Subcutaneous adipose tissue (tissue), 4 donors: ENCODE measurements around the gene PPIL1. TPM values are rescaled to one million over a fixed set of nuclear protein-coding genes. Genes with fewer than 3 reads are reported as not detected.

Experiments
- total RNA-seq, 4 donors: library from RNA; depleted of rRNA; stranded (reverse); fragments of >200 nt; gene quantifications; one replicate each; pipeline ENCODE4 v1.1.0, GENCODE V29; 2016
- TF ChIP-seq, protein P1 (sequence below): fragments of 450-650 bp; IDR thresholded peaks from one replicate; pipeline ENCODE4 v1.5.1; 2016; ENCODE audit warnings: low read depth, mild to moderate bottlenecking, control low read depth, antibody characterized with exemption, moderate library complexity

Gene PPIL1
- total RNA-seq, 4 donors from 2014 or later, result 4.3 to 18.4 (median 6.7) TPM

GRCh38 chr6:36904851-36905393 is 30.3 kb upstream of the PPIL1 start:
- TF ChIP-seq, protein P1, sequence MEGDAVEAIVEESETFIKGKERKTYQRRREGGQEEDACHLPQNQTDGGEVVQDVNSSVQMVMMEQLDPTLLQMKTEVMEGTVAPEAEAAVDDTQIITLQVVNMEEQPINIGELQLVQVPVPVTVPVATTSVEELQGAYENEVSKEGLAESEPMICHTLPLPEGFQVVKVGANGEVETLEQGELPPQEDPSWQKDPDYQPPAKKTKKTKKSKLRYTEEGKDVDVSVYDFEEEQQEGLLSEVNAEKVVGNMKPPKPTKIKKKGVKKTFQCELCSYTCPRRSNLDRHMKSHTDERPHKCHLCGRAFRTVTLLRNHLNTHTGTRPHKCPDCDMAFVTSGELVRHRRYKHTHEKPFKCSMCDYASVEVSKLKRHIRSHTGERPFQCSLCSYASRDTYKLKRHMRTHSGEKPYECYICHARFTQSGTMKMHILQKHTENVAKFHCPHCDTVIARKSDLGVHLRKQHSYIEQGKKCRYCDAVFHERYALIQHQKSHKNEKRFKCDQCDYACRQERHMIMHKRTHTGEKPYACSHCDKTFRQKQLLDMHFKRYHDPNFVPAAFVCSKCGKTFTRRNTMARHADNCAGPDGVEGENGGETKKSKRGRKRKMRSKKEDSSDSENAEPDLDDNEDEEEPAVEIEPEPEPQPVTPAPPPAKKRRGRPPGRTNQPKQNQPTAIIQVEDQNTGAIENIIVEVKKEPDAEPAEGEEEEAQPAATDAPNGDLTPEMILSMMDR, result no peak

DNA sequence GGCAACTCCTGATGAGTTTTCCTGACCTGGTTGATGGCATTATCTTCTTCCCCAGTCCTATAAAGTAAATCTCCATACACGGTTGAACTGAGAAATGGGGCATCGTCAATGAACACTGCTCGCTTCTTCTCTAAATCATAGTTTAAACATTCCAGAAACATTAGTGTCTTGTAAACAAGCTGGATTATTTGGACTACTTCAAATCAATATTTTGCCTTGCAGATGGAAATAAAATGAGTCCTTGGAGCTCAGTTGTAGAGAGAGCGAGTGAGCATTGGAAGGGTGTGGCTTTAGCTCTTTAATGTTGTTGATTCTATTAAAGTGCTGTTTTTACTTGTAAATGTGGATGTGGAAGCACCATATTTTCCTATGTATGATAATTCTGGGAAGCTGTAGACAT is 29.5 kb upstream of the PPIL1 start:
- TF ChIP-seq, protein P1, result no peak

- TF ChIP-seq, protein P1, result no peak
Observed at GRCh38 chr6:36897609-36898008, 23.0 kb upstream of the PPIL1 start.

DNA sequence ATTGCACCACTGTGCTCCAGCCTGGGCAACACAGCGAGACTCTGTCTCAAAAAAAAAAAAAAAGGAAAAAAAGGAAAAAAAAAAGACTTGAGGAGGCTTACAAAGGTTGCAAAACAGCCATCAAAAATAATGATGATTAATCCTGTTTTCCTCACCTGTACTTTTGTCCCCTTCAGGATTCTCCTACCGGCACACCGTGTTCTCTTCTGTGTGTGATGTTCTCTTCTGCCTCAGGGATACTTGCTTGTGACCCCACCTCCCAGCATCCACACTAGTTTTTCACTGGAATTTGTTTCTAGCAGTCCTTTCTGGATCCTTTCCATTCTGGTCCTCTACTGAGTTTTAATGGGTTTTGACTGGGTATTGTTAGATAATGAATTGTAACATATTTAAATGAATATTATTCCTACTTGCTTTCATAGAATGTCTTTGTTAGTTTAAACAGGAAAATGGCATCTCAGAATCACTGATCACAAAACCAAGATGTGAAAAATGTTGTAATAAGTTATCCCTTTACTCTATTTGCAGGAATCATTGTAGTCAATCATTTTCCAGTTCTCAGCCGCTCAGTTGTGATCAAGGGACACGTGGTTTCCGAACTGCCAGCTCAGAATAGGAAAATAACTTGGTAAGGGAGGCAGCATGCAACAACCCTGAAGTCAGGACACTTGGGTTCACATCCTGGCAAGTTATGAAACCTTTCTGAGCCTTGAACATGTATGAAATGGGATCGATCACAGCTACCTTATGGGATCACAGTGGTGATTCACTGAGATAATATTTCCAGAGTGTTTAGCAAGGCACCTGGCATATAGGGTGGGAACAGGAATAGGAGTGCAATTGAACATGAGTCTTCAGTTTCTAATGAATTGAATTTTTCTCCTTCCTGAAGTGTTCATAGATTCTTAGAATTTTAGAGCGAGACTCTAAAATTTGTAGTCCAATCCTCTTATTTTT is 19.7 kb upstream of the PPIL1 start:
- TF ChIP-seq, protein P1, result no peak

DNA sequence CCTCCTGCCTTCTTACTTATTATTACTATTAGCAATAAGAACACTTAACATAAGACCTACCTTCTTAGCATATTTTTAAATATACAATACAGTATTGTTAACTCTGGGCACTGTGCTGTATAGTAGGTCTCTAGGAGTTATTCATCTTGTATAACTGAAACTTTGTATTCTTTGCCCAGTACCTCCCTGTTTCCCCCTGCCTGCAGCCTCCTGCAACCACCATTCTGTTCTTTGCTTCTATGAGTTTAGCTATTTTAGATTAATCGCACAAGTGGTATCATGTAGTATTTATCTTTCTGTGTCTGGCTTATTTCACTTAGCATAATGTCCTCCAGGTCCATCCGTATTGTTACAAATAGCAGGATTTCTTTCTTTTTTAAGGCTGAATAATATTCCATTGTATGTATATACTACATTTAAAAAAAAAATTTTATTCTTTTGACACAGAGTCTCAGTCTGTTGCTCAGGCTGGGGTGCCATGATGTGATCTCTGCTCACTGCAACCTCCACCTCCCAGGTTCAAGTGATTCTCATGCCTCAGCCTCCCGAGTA is 15.6 kb upstream of the PPIL1 start:
- TF ChIP-seq, protein P1, result no peak

DNA sequence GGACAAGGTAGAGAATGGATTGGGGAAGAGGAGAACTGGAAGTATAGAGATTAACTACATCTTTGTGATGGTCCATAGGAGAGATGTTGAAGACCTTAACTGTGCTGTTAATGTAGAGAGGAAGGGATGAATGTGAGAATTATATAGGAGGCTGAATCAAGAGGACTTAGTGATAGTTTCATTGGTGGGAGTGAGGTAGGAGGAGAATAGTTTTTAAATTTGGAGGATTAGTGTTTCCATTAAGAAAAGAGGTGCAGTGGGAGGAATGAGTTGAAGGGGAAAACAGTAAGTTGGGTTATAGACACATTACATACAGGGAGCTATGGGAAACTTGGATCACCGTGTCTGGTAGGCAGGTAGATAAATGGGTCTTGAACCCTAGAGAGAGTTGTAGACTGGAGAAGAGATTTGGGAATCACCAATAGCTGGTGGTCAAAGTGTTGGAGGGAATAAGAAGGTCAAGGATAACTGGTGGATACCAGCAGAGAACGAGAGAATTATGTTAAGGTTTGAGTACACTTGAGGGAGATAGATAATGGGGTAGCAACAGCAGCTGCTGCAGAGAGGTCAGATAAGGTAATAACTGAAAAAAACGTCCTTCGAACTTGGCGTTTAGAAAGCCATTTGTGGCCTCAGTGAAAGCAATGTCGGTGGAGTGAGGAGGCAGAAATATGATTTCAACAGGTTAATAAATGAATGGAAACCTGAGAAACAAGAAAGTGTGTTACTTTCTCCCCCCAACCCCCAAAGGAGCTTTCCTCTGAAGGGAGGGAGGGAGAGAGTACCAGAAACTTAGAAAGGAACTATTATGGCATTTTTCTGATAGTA is 14.3 kb upstream of the PPIL1 start:
- TF ChIP-seq, protein P1, result no peak
